Measurements from ENCODE around the gene PRLH.

DNA sequence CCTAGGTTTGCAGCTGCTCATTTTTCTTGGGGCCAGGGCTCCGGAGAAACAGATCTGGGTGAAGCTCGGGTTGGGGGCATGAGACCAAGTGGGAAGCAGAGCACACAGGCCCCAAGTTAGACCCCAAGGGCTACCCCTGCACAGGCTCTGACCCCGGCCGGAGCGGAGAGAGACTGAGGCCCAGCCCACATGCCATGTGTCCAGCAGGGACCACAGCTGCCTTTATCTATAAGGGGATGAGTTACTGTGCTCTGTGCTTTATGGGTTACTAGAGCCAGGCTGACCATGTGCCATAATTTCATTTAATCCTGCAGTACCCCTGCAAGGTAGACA is 30.3 kb upstream of the PRLH start:
- no peak for TF ChIP-seq CTCF (IDR thresholded peaks at IDR 0.05; ENCODE audit: insufficient read depth, low read length, poor library complexity, severe bottlenecking)
- TF ChIP-seq EZH2phosphoT487 (conservative IDR thresholded peaks at IDR 0.05; ENCODE audit: low read length): no peak

Data from SU-DHL-6 (cell line).